Breast epithelium (tissue), 3 donors: ENCODE data around the gene PRR27.

Experiments
- POLR2AphosphoS5 ChIP-seq, 3 donors: sonication (generic); formaldehyde crosslinking; IDR thresholded peaks; one replicate each; pipeline ENCODE4 v1.6.1; 2017; ENCODE audit warnings: antibody characterized with exemption in 3 of 3
- TF ChIP-seq, protein P1 (sequence below), 3 donors: fragments of 450-650 bp; IDR thresholded peaks; one replicate each; pipeline ENCODE4 v1.5.1; 2016 to 2017; ENCODE audit warnings: antibody characterized with exemption in 3 of 3, mild to moderate bottlenecking in 3 of 3, moderate library complexity in 3 of 3

DNA sequence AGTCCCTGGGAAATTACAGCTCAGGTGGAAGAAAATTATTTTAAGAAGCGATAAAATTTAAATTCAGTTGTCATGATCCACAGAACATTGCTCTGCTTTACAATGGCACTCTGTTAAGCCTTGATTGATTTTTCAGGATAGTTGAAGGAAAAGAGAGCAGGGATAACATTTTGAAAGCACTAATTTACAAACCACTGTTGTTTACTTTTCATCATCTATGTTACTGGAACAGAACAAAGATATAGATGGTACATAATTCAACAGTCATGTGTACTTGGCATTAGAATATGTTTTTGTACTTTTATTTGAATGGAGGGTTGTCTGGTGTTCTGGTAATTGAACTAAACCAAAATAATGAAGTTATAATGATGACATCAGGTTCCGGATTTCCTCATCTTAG is 38.9 kb downstream of the PRR27 start:
- no peak for TF ChIP-seq POLR2AphosphoS5 (IDR thresholded peaks at IDR 0.05)
- TF ChIP-seq, protein P1, sequence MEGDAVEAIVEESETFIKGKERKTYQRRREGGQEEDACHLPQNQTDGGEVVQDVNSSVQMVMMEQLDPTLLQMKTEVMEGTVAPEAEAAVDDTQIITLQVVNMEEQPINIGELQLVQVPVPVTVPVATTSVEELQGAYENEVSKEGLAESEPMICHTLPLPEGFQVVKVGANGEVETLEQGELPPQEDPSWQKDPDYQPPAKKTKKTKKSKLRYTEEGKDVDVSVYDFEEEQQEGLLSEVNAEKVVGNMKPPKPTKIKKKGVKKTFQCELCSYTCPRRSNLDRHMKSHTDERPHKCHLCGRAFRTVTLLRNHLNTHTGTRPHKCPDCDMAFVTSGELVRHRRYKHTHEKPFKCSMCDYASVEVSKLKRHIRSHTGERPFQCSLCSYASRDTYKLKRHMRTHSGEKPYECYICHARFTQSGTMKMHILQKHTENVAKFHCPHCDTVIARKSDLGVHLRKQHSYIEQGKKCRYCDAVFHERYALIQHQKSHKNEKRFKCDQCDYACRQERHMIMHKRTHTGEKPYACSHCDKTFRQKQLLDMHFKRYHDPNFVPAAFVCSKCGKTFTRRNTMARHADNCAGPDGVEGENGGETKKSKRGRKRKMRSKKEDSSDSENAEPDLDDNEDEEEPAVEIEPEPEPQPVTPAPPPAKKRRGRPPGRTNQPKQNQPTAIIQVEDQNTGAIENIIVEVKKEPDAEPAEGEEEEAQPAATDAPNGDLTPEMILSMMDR (IDR thresholded peaks at IDR 0.05) = no peak
